ENCODE results near the gene OR1S1.

DNA sequence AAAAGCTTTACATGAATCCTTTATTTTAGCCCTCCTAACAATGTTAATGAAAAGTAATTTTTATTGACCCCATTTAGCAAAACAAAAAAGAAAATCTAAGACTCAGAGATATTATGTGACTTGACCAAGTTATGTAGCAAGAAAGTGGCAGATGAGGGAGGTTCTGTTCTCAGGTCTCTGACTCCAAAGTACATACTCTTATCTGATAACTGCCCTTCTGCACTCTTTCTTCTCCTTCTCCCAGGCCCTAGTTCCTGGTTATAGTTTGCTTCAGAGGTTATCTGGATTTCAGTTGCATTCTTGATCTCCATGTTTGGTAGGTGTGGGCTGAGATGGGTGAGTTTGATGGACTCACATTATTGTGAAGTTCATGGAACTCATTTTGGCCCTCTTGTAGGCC is 19.1 kb upstream of the OR1S1 start:
- TF ChIP-seq, protein P1, sequence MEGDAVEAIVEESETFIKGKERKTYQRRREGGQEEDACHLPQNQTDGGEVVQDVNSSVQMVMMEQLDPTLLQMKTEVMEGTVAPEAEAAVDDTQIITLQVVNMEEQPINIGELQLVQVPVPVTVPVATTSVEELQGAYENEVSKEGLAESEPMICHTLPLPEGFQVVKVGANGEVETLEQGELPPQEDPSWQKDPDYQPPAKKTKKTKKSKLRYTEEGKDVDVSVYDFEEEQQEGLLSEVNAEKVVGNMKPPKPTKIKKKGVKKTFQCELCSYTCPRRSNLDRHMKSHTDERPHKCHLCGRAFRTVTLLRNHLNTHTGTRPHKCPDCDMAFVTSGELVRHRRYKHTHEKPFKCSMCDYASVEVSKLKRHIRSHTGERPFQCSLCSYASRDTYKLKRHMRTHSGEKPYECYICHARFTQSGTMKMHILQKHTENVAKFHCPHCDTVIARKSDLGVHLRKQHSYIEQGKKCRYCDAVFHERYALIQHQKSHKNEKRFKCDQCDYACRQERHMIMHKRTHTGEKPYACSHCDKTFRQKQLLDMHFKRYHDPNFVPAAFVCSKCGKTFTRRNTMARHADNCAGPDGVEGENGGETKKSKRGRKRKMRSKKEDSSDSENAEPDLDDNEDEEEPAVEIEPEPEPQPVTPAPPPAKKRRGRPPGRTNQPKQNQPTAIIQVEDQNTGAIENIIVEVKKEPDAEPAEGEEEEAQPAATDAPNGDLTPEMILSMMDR (IDR thresholded peaks at IDR 0.05), result no peak
- no peak for TF ChIP-seq POLR2A (IDR thresholded peaks at IDR 0.05)
